Osteoblast (primary cell): ENCODE data around the gene RNF20. TPM values are rescaled to one million over a fixed set of nuclear protein-coding genes. Genes with fewer than 3 reads are reported as not detected.

Source experiments
- DNase-seq: peaks from one replicate; pipeline ENCODE4 v3.0.0; 2011; ENCODE audit warnings: low spot score, mixed read lengths; ENCODE audit not compliant: insufficient read length; ENCODE audit errors: missing footprints
- H2AFZ ChIP-seq: 2 replicates; pipeline ENCODE4 v1.6.0; 2011; ENCODE audit warnings: mild to moderate bottlenecking, low read length
- H3K27ac ChIP-seq: 2 replicates; pipeline ENCODE4 v1.5.1; 2011; ENCODE audit warnings: mild to moderate bottlenecking, low read depth, low read length, moderate library complexity
- H3K27me3 ChIP-seq: 2 replicates; pipeline ENCODE4 v1.6.0; 2012; ENCODE audit warnings: mild to moderate bottlenecking, control low read depth, inconsistent platforms, low read length, moderate library complexity; ENCODE audit not compliant: insufficient read depth
- H3K36me3 ChIP-seq: 2 replicates; pipeline ENCODE4 v1.5.1; 2011; ENCODE audit warnings: mild to moderate bottlenecking, low read length, control low read depth, moderate library complexity; ENCODE audit not compliant: insufficient read depth
- H3K4me1 ChIP-seq: 2 replicates; pipeline ENCODE4 v1.5.1; 2011; ENCODE audit warnings: mild to moderate bottlenecking, low read length, control low read depth, moderate library complexity; ENCODE audit not compliant: insufficient read depth
- H3K4me2 ChIP-seq: 2 replicates; pipeline ENCODE4 v1.6.0; 2011; ENCODE audit warnings: mild to moderate bottlenecking, low read length; ENCODE audit not compliant: insufficient read depth
- H3K4me3 ChIP-seq: fragments of 200-600 bp; sonication (generic); 3 replicates; pipeline ENCODE4 v1.5.1; 2012; ENCODE audit warnings: mild to moderate bottlenecking, low read length, inconsistent platforms; ENCODE audit not compliant: insufficient read depth
- H3K79me2 ChIP-seq: 2 replicates; pipeline ENCODE4 v1.6.0; 2012; ENCODE audit warnings: mild to moderate bottlenecking, low read length, control low read depth, inconsistent platforms; ENCODE audit not compliant: insufficient read depth
- H3K9me3 ChIP-seq: 2 replicates; pipeline ENCODE4 v1.5.1; 2011; ENCODE audit warnings: low read depth, low read length, control low read depth
- H4K20me1 ChIP-seq: 2 replicates; pipeline ENCODE4 v1.6.0; 2012; ENCODE audit warnings: mild to moderate bottlenecking, low read length, control low read depth; ENCODE audit not compliant: insufficient read depth
- total RNA-seq: library from RNA; depleted of rRNA; stranded (reverse); fragments of >200 nt; gene quantifications from 2 replicates; pipeline ENCODE4 v1.2.3, GENCODE V29; 2012
- TF ChIP-seq, protein P1 (sequence below): IDR thresholded peaks from 2 replicates; pipeline ENCODE4 v1.5.1; 2011; ENCODE audit warnings: mild to moderate bottlenecking, low read depth, low read length, moderate library complexity; ENCODE audit errors: extremely low read depth

The RNF20 gene
- total RNA-seq, 1 donor = 29.0 TPM

DNA sequence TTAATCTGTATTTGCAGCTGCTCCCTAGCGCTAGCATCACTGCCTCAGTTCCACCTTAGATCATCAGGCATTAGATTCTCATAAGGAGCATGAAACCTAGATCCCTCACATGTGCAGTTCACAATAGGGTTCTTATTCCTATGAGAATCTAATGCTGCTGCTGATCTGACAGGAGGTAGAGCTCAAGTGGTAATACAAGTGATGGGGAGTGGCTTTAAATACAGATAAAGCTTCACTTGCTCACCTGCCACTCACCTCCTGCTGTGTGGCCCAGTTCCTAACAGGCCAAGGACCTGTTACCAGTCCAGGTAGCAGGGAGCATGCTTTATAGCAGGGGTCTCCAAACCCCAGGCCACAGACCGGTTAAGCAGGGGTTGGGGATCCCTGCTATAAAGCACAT is 22.6 kb upstream of the RNF20 start:
- no peaks in the 10 kb centered on the region for H3K79me2 ChIP-seq
- peaks cover 3% of the 10 kb centered on the region for H3K27me3 ChIP-seq
- no peaks in the 10 kb centered on the region for H4K20me1 ChIP-seq
- H3K36me3 ChIP-seq = no peaks in the 10 kb centered on the region
- no peak overlapping the region for H3K27ac ChIP-seq
- peaks cover 31% of the 10 kb centered on the region for H3K4me1 ChIP-seq
- H3K4me2 ChIP-seq = no peak overlapping the region
- no peak overlapping the region for H2AFZ ChIP-seq
- H3K4me3 ChIP-seq = no peak overlapping the region
- no peak for DNase-seq
- TF ChIP-seq, protein P1, sequence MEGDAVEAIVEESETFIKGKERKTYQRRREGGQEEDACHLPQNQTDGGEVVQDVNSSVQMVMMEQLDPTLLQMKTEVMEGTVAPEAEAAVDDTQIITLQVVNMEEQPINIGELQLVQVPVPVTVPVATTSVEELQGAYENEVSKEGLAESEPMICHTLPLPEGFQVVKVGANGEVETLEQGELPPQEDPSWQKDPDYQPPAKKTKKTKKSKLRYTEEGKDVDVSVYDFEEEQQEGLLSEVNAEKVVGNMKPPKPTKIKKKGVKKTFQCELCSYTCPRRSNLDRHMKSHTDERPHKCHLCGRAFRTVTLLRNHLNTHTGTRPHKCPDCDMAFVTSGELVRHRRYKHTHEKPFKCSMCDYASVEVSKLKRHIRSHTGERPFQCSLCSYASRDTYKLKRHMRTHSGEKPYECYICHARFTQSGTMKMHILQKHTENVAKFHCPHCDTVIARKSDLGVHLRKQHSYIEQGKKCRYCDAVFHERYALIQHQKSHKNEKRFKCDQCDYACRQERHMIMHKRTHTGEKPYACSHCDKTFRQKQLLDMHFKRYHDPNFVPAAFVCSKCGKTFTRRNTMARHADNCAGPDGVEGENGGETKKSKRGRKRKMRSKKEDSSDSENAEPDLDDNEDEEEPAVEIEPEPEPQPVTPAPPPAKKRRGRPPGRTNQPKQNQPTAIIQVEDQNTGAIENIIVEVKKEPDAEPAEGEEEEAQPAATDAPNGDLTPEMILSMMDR = no peak
- no peaks in the 10 kb centered on the region for H3K9me3 ChIP-seq

DNA sequence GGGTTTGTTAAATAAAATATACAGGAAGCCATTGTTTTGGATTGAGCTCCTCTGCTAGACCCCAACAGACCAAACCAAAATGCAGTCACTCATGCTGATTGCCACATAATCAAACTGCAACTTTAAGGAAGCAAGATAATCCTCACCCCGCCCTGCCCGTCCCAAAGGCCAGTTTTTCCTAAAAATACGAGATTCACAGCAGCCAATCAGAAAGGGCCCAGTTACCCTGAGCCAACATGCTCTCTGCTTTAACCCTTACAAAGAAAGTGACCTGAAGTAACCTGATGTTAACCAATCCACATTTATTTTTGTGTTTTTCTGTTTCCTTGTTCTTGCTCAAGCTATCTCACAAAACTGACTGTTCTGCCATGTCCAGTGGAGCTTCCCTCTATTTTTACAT is 21.5 kb upstream of the RNF20 start:
- no peak overlapping the region for H3K27ac ChIP-seq
- no peaks in the 10 kb centered on the region for H3K79me2 ChIP-seq
- peak overlapping the region; percentile 54 for H3K4me2 ChIP-seq
- H3K36me3 ChIP-seq = no peaks in the 10 kb centered on the region
- DNase-seq = no peak
- TF ChIP-seq, protein P1 = no peak
- no peaks in the 10 kb centered on the region for H3K9me3 ChIP-seq
- peaks cover 3% of the 10 kb centered on the region for H3K27me3 ChIP-seq
- H4K20me1 ChIP-seq = no peaks in the 10 kb centered on the region
- peaks cover 31% of the 10 kb centered on the region for H3K4me1 ChIP-seq
- peak overlapping the region; percentile 45 for H2AFZ ChIP-seq
- H3K4me3 ChIP-seq = no peak overlapping the region

DNA sequence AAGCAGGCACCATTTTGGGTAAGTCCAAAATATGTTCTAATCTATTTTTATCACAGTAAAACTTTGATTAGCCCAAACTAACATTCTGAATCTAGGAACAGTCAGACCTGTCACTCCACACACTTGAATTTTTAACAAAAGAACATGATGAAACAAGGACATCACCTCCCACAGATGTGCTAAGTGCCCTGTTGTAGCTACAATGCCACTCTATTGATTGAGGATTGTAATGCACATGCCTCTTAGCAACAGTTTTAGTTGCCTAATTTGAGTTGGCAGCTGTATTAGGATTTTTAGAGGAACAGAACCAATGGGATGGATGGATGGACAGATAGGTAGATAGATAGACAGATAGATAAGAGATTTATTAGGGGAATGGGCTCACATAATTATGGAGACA is 20.3 kb upstream of the RNF20 start:
- H3K27ac ChIP-seq = no peak overlapping the region
- TF ChIP-seq, protein P1 = no peak
- no peaks in the 10 kb centered on the region for H3K36me3 ChIP-seq
- no peaks in the 10 kb centered on the region for H3K9me3 ChIP-seq
- H4K20me1 ChIP-seq = no peaks in the 10 kb centered on the region
- H3K27me3 ChIP-seq = peaks cover 3% of the 10 kb centered on the region
- H3K79me2 ChIP-seq = no peaks in the 10 kb centered on the region
- H3K4me2 ChIP-seq = no peak overlapping the region
- H3K4me3 ChIP-seq = no peak overlapping the region
- DNase-seq = no peak
- no peak overlapping the region for H2AFZ ChIP-seq
- peaks cover 31% of the 10 kb centered on the region for H3K4me1 ChIP-seq

DNA sequence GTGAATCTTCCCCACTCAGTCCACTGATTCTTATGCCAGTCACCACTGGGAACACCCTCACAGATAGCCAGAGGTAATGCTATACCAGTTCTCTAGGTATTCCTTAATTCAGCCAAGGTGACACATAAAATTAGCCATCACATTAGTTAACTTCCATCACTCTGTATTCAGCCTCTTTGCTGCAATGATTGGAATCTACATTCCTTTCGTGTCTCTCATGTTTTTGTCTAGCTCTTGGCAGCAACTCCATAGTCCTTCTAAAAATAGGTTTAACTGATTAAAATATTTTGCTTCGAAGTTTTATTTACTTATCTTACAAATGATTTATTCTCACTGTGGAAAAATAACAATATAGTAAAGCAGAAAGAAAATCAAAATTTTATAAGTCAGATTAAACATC is 19.6 kb upstream of the RNF20 start:
- no peaks in the 10 kb centered on the region for H3K9me3 ChIP-seq

More for the DNA sequence above, 19.6 kb upstream of the RNF20 start:
- H3K27me3 ChIP-seq = no peaks in the 10 kb centered on the region
- TF ChIP-seq, protein P1 = no peak
- H2AFZ ChIP-seq = no peak overlapping the region
- H3K4me2 ChIP-seq = peak overlapping the region; percentile 55
- no peaks in the 10 kb centered on the region for H3K36me3 ChIP-seq
- peaks cover 31% of the 10 kb centered on the region for H3K4me1 ChIP-seq
- no peak overlapping the region for H3K27ac ChIP-seq
- no peak overlapping the region for H3K4me3 ChIP-seq
- H4K20me1 ChIP-seq = no peaks in the 10 kb centered on the region
- no peaks in the 10 kb centered on the region for H3K79me2 ChIP-seq
- DNase-seq = no peak
